Breast epithelium (tissue), 3 donors: ENCODE measurements around the gene KCND3.

Experiments used
- CTCF ChIP-seq, 3 donors: fragments of 450-650 bp; IDR thresholded peaks; one replicate each; pipeline ENCODE4 v1.5.1; 2016 to 2017; ENCODE audit warnings: antibody characterized with exemption in 3 of 3, mild to moderate bottlenecking in 3 of 3, moderate library complexity in 3 of 3
- POLR2A ChIP-seq: fragments of 450-650 bp; IDR thresholded peaks from one replicate; pipeline ENCODE4 v1.6.1; 2016; ENCODE audit warnings: antibody characterized with exemption, mild to moderate bottlenecking, moderate library complexity
- POLR2AphosphoS5 ChIP-seq, 3 donors: sonication (generic); formaldehyde crosslinking; IDR thresholded peaks; one replicate each; pipeline ENCODE4 v1.6.1; 2017; ENCODE audit warnings: antibody characterized with exemption in 3 of 3

GRCh38 chr1:111730706-111731105 is 258.8 kb downstream of the KCND3 start:
- TF ChIP-seq CTCF (IDR thresholded peaks at IDR 0.05) (no peak), POLR2A (no peak), POLR2AphosphoS5 (IDR thresholded peaks at IDR 0.05) (no peak)
